Fibroblast of pulmonary artery (primary cell): Measurements from ENCODE around the gene STPG4.

ENCODE experiments used
- DNase-seq: peaks from one replicate; pipeline ENCODE4 v3.0.0-alpha.2; 2010; ENCODE audit warnings: low read depth
- H3K4me3 ChIP-seq: replicated peaks from 2 replicates; pipeline ENCODE4 v1.5.1; 2011; ENCODE audit warnings: low read depth, mild to moderate bottlenecking, control low read depth, low read length, moderate library complexity
- TF ChIP-seq, protein P1 (sequence below): IDR thresholded peaks from 2 replicates; pipeline ENCODE4 v1.5.1; 2011; ENCODE audit warnings: mild to moderate bottlenecking, control low read depth, low read length, inconsistent platforms; ENCODE audit errors: missing control alignments

The STPG4 gene

DNA sequence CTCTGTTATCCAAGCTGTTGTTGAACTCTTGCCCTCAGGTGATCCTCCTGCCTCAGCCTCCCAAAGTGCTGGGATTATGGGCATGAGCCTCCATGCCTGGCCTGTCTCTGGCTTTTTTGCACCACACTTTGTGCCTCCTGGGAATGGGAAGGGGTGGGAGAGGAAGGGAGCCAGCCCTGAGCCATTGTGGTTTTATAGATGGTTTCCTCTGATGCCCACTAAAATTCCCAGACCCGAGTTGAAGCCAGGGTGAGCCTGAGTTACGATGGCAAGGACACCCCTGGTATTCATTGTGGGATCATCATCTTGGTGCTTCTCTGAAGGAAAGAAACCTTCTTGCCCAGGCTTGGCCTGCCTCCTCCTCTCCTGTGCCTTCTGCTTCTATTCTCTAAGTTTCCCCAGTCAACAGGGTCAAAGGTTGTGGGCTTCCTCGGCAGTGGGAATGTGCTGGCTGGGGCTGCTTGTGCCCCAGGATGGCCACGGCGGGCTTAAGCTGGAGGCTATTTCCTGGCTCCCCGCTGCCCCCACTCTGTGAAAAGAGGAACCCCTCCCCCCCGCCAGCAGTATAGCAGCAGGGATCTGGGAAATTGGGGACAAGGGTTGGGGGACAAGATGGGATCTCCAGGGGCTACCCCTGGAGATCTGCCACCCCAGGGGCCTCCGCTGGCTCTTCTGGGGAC lies 106.2 kb downstream of the STPG4 start:
- TF ChIP-seq, protein P1, sequence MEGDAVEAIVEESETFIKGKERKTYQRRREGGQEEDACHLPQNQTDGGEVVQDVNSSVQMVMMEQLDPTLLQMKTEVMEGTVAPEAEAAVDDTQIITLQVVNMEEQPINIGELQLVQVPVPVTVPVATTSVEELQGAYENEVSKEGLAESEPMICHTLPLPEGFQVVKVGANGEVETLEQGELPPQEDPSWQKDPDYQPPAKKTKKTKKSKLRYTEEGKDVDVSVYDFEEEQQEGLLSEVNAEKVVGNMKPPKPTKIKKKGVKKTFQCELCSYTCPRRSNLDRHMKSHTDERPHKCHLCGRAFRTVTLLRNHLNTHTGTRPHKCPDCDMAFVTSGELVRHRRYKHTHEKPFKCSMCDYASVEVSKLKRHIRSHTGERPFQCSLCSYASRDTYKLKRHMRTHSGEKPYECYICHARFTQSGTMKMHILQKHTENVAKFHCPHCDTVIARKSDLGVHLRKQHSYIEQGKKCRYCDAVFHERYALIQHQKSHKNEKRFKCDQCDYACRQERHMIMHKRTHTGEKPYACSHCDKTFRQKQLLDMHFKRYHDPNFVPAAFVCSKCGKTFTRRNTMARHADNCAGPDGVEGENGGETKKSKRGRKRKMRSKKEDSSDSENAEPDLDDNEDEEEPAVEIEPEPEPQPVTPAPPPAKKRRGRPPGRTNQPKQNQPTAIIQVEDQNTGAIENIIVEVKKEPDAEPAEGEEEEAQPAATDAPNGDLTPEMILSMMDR = no peak
- no peak overlapping the region for H3K4me3 ChIP-seq
- DNase-seq = no peak

DNA sequence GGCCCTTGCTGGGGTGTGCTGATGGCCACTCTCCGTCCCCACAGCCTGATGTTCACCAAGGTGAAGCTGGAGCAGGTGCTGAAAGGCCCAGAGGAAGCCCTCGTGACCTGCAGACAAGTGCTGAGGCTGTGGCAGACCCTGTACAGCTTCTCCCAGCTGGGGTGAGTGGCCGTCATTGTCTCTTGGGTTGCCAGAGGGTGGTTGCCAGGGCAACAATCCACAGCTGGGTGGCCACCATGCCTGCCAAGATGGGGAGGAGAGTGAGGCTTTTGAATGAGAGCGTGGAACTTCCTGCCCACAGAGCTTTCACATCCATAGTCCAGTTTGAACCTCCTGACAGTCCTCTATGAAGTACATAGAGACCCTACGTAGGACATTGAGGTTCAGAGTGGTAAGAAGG lies 108.8 kb downstream of the STPG4 start:
- TF ChIP-seq, protein P1 = no peak
- DNase-seq = peak; percentile 29
- H3K4me3 ChIP-seq = no peak overlapping the region

DNA sequence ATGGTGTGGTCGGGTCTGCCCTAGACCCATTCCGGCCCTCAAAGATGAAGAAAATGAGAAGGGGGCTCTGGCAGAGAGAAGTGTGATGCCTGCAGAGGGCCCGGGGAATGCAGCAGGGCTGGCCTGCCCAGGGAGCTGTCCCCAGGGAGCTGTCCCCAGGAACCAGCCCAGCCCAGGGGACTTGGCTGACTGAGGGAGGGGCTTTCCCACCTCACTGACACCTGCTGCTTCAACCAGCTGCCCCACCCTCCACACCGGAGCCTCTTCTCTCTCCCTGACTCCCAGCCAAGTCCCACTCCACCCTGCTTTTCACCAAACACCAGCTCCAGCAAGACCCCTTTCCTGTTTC lies 111.2 kb downstream of the STPG4 start:
- TF ChIP-seq, protein P1 = no peak
- no peak for DNase-seq
- no peak overlapping the region for H3K4me3 ChIP-seq

DNA sequence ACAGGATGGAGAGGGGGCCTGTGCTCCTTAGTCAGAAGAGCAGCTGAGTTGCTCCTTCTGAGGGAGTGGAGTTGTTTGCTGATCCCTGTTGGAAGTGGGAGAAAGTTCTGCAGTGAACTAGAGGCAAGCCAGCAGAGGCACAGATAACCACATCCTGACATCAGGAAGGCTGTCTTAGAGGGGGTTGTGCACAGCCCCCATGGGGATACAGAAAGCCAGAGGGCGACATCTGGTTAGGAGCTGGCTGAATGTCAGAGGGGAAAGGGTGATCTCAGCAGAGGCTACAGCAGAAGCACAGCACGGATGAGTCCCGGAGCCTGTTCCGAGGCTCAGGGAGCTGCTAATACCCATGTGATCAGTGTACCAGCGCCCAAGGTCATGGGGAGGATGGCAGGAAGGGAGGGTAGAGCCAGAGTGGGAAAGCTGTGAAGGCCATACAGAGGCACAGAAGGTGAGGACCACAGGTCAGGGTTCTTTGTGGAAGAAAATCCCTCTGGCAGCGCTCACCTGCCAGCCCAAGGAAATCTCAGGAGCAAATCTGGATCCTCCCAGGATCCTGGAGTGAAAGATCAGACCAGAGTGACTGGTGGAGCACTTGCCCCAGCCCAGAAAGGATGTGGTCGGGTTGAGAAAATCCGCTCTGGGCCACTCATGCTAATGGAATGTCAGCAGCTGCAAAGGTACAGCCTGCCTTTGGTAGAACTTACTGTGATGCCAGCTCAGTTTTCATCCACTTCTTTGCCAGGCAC lies 111.8 kb downstream of the STPG4 start:
- peak; percentile 91 for DNase-seq
- peak overlapping the region; percentile 4 for H3K4me3 ChIP-seq
- TF ChIP-seq, protein P1 = no peak

DNA sequence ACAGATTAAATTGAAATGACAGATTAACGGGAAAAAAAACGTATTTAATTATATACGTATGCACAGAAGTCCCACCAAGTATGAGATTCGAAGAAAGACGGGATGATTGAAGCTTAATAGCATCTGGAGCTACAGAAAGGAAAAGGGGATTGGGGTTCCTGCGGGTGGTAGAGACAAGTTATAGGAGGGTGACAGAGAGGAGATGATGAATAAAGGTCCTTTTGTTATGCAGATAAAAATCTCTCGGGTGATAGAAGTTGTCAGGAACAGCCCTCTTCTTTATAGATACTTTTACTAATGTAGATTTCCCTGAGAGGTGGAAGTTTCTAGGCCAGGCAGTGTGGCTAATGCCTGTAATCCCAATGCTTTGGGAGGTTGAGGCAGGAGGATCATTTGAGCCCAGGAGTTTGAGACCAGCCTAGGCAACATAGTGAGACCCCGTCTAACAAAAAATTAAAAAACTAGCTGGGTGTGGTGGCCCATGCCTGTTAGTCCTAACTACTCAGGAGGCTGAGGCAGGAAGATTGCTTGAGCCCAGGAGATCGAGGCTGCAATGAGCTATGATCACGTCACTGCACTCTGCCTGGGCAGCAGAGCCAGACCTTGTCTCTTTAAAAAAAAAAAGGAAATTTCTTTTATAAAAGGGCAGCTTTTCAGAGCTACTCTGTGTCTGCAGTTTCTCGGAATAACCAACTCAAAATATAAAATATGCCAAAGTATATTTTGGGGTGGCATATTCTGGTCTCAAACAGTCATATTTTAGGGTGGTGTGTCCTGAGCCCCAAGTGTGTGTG lies 113.0 kb downstream of the STPG4 start:
- TF ChIP-seq, protein P1 = no peak
- H3K4me3 ChIP-seq = no peak overlapping the region
- DNase-seq = no peak

DNA sequence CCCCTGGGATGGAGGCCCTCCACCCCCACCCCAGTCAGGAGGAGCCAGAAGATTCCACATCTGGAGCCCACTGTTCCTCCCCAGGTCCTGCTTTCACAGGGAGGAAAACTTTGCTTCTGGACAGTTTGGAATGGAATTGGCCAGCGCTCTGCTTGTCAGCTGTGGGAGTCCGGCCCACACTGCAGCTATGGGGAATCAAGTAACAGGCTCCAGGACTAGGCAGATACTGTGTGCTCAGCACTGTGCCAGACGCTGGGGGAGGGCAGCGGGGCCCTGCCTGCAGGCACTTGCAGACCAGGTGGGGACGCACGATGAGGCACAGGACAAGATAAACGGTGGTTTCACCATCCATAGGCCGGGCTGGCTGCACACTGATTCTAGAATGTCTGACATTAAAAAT lies 114.0 kb downstream of the STPG4 start:
- no peak overlapping the region for H3K4me3 ChIP-seq
- TF ChIP-seq, protein P1 = no peak
- no peak for DNase-seq
